Naive thymus-derived CD4-positive, alpha-beta T cell (primary cell): Measurements from ENCODE around the gene DCBLD1. TPM values are rescaled to one million over a fixed set of nuclear protein-coding genes. Genes with fewer than 3 reads are reported as not detected.
A peak's percentile ranks its signal among the peaks of the same experiment; 100 is the strongest.

Experiments used
- ATAC-seq: fragments of 150-1000 bp; cut with Tn5 transposase; 2 replicates; pipeline ENCODE4 v1.10.0; 2021; ENCODE audit warnings: mild to moderate bottlenecking, moderate library complexity
- CTCF ChIA-PET: fragments of 350-600 bp; sonication (Branson Sonifier 250); formaldehyde crosslinking; loops from one replicate; lab custom pipeline; 2021; ENCODE audit warnings: antibody characterized with exemption; lab: Charles Lee
- POLR2A ChIA-PET: fragments of 350-600 bp; sonication (Branson Sonifier 250); formaldehyde crosslinking; loops from one replicate; lab custom pipeline; 2021; ENCODE audit warnings: antibody characterized with exemption, inconsistent platforms; lab: Charles Lee
- DNase-seq, 9 donors: peaks; one replicate each; pipeline versions ENCODE4 v3.0.0 to v3.0.0-alpha.2; 2020 to 2022; ENCODE audit warnings: mixed read lengths in 1 of 9
- H3K27ac ChIP-seq: one replicate; pipeline ENCODE4 v1.7.0; 2013; ENCODE audit warnings: mild to moderate bottlenecking, low read depth, low read length, moderate library complexity
- H3K27me3 ChIP-seq, 2 donors: one replicate each; pipeline ENCODE4 v1.7.0; 2013; ENCODE audit warnings: low read length in 2 of 2, mild to moderate bottlenecking in 2 of 2, moderate library complexity in 2 of 2; ENCODE audit not compliant: control insufficient read depth in 2 of 2, insufficient read depth in 2 of 2
- H3K36me3 ChIP-seq, 3 experiments: 1 replicate in 2 of 3; 2 replicates in 1 of 3; pipeline ENCODE4 v1.7.0; 2013; ENCODE audit warnings: low read length in 3 of 3, mild to moderate bottlenecking in 3 of 3, moderate library complexity in 1 of 3; ENCODE audit not compliant: insufficient read depth in 3 of 3, control insufficient read depth in 2 of 3
- H3K4me1 ChIP-seq, 2 donors: one replicate each; pipeline ENCODE4 v1.7.0; 2013; ENCODE audit warnings: low read length in 2 of 2, mild to moderate bottlenecking in 2 of 2, moderate library complexity in 1 of 2; ENCODE audit not compliant: control insufficient read depth in 2 of 2, insufficient read depth in 2 of 2
- H3K4me3 ChIP-seq: 2 replicates; pipeline ENCODE4 v1.7.0; 2013; ENCODE audit warnings: mild to moderate bottlenecking, low read length
- H3K9me3 ChIP-seq, 3 experiments: 1 replicate in 2 of 3; 2 replicates in 1 of 3; pipeline ENCODE4 v1.7.0; 2013; ENCODE audit warnings: low read length in 3 of 3; ENCODE audit not compliant: control insufficient read depth in 2 of 3
- H3K27ac Mint-ChIP-seq, 9 donors: one replicate each; pipeline ENCODE4 v1.8.0; 2020 to 2022; ENCODE audit warnings: mixed read lengths in 9 of 9, mild to moderate bottlenecking in 8 of 9, moderate library complexity in 5 of 9, inconsistent platforms in 2 of 9
- H3K27me3 Mint-ChIP-seq, 5 donors: one replicate each; pipeline ENCODE4 v1.8.0; 2021 to 2022; ENCODE audit warnings: mixed read lengths in 5 of 5, mild to moderate bottlenecking in 1 of 5
- H3K36me3 Mint-ChIP-seq, 5 donors: one replicate each; pipeline ENCODE4 v1.8.0; 2020 to 2022; ENCODE audit warnings: mixed read lengths in 5 of 5, mild to moderate bottlenecking in 3 of 5, inconsistent platforms in 1 of 5
- H3K4me1 Mint-ChIP-seq, 7 donors: one replicate each; pipeline ENCODE4 v1.8.0; 2020 to 2022; ENCODE audit warnings: mixed read lengths in 7 of 7, mild to moderate bottlenecking in 3 of 7, inconsistent platforms in 1 of 7
- H3K4me3 Mint-ChIP-seq, 10 donors: one replicate each; pipeline ENCODE4 v1.8.0; 2020 to 2022; ENCODE audit warnings: mild to moderate bottlenecking in 10 of 10, mixed read lengths in 10 of 10, moderate library complexity in 6 of 10, inconsistent platforms in 2 of 10
- H3K9me3 Mint-ChIP-seq, 11 donors: one replicate each; pipeline ENCODE4 v1.8.0; 2020 to 2022; ENCODE audit warnings: mixed read lengths in 11 of 11, mild to moderate bottlenecking in 4 of 11, inconsistent platforms in 1 of 11, moderate library complexity in 1 of 11
- intact Hi-C, 2 donors: fragments of 100-400 bp; cut with micrococcal nuclease; formaldehyde crosslinking; loops; one replicate each; pipeline ENCODE4 v1.15.1; 2023
- polyA plus RNA-seq, 2 donors: library from polyadenylated mRNA; unstranded; fragments of 300-500 nt; fragmentation: Illumina TruSeq; gene quantifications; one replicate each; pipeline ENCODE4 v1.2.3, GENCODE V29; 2021
- total RNA-seq, 6 experiments: library from RNA in 5 of 6; stranded (reverse) in 5 of 6; gene quantifications; 1 replicate in 5 of 6; 2 replicates in 1 of 6; pipeline ENCODE4 v1.2.3 and lab custom pipeline; 2021 to 2026

The DCBLD1 gene
- total and polyA plus RNA-seq, 7 experiments from 2014 or later, result 1.2 to 7.6 (median 4.4) TPM

- no peak for DNase-seq
- Mint-ChIP-seq H3K9me3 (no peaks in the 10 kb centered on the region), H3K4me1 (peaks cover 28 to 44% (median 41%) of the 10 kb centered on the region in 7 donors), H3K27ac (peak overlapping the region in 8 of 9 donors; percentile 18 to 89 (median 54)), H3K36me3 (no peaks in the 10 kb centered on the region), H3K4me3 (peak overlapping the region; percentile 43 to 90 (median 78)), H3K27me3 (peaks cover 0 to 9% (median 0%) of the 10 kb centered on the region in 5 donors)
- ATAC-seq, result no peak
- CTCF ChIA-PET, result no interaction called here
- Histone ChIP-seq H3K27ac (no peak overlapping the region), H3K36me3 (no peaks in the 10 kb centered on the region), H3K9me3 (no peaks in the 10 kb centered on the region), H3K4me3 (no peak overlapping the region), H3K4me1 (peaks cover 18 to 37% of the 10 kb centered on the region in 2 donors), H3K27me3 (no peaks in the 10 kb centered on the region)
- intact Hi-C loops, result loop anchor here in 1 of 2 donors (5.0 kb wide), 1 partner anchor 1346 kb away; the partner anchor contains the start of gene ASF1A
- POLR2A ChIA-PET, result interaction anchor here (0.6 kb wide), 1 partner anchor 56 kb away, joined by 3 read pairs; no protein-coding TSS in a partner anchor
These were observed 64.2 kb downstream of the DCBLD1 start for GRCh38 chr6:117546674-117547073.

DNA sequence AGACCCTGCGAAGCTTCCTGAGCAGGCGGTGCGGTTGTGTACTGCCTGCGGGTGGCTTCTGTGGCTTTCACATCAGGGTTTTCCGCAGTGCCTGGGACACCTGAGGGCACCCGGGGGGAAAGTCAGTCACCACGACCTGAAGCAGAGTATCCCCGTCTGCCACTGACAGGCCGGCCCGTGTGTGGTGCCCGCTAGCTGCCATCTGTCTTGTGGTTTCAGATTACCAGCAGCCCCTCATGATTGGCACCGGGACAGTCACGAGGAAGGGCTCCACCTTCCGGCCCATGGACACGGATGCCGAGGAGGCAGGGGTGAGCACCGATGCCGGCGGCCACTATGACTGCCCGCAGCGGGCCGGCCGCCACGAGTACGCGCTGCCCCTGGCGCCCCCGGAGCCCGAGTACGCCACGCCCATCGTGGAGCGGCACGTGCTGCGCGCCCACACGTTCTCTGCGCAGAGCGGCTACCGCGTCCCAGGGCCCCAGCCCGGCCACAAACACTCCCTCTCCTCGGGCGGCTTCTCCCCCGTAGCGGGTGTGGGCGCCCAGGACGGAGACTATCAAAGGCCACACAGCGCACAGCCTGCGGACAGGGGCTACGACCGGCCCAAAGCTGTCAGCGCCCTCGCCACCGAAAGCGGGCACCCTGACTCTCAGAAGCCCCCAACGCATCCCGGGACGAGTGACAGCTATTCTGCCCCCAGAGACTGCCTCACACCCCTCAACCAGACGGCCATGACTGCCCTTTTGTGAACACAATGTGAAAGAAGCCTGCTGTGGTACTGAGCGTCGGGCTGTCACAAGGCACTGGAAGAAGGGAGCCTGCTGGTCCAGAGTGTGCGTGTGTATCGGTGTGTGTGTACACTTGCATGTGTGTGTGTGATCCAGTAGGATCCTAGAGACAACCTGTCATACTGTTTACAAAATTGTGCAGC, 65.5 kb downstream of the DCBLD1 start:
- DNase-seq (peak; percentile 20 to 57 (median 37)), ATAC-seq (peak; percentile 60)
- peaks cover 18 to 37% of the 10 kb centered on the region in 2 donors for H3K4me1 ChIP-seq
- peak overlapping the region; percentile 45 for H3K27ac ChIP-seq
- H3K36me3 ChIP-seq, result no peaks in the 10 kb centered on the region
- peak overlapping the region; percentile 81 to 90 (median 86) for H3K4me3 Mint-ChIP-seq
- ChIA-PET CTCF (interaction anchor here (0.7 to 4.0 kb wide), 5 partner anchors 11 to 98 kb away, joined by 3 to 18 read pairs (median 3); no protein-coding TSS in a partner anchor), POLR2A (interaction anchor here (0.7 to 3.6 kb wide), 5 partner anchors 20 to 70 kb away, joined by 3 to 27 read pairs (median 5); partner anchors contain the start of gene GOPC)
- H3K27ac Mint-ChIP-seq, result peak overlapping the region; percentile 79 to 95 (median 87)
- no peaks in the 10 kb centered on the region for H3K36me3 Mint-ChIP-seq
- H3K27me3 Mint-ChIP-seq, result peaks cover 0 to 9% (median 0%) of the 10 kb centered on the region in 5 donors
- intact Hi-C loops, result loop anchor here in 1 of 2 donors (1.0 to 5.0 kb wide), 3 partner anchors 66 to 1344 kb away; partner anchors contain the start of genes ASF1A, DCBLD1 and NUS1
- peak overlapping the region; percentile 75 for H3K4me3 ChIP-seq
- peaks cover 28 to 44% (median 41%) of the 10 kb centered on the region in 7 donors for H3K4me1 Mint-ChIP-seq
- no peaks in the 10 kb centered on the region for H3K9me3 ChIP-seq
- no peaks in the 10 kb centered on the region for H3K27me3 ChIP-seq
- no peaks in the 10 kb centered on the region for H3K9me3 Mint-ChIP-seq

GRCh38 chr6:117548797-117549301, 66.4 kb downstream of the DCBLD1 start:
- Histone ChIP-seq H3K4me1 (peaks cover 18 to 37% of the 10 kb centered on the region in 2 donors), H3K27me3 (no peaks in the 10 kb centered on the region), H3K4me3 (peak overlapping the region; percentile 75), H3K9me3 (no peaks in the 10 kb centered on the region), H3K27ac (peak overlapping the region; percentile 45), H3K36me3 (no peaks in the 10 kb centered on the region)
- DNase-seq (peak in 7 of 9 donors; percentile 22 to 50 (median 31)), ATAC-seq (peak; percentile 65)
- Mint-ChIP-seq H3K36me3 (no peaks in the 10 kb centered on the region), H3K4me3 (peak overlapping the region; percentile 81 to 90 (median 86)), H3K27me3 (peaks cover 0 to 9% (median 0%) of the 10 kb centered on the region in 5 donors), H3K9me3 (no peaks in the 10 kb centered on the region), H3K4me1 (peaks cover 28 to 44% (median 41%) of the 10 kb centered on the region in 7 donors), H3K27ac (peak overlapping the region; percentile 79 to 95 (median 85))
- ChIA-PET POLR2A (interaction anchor here (0.7 to 3.6 kb wide), 4 partner anchors 53 to 71 kb away, joined by 4 to 27 read pairs (median 7); partner anchors contain the start of gene GOPC), CTCF (interaction anchor here (0.9 to 4.0 kb wide), 4 partner anchors 11 to 70 kb away, joined by 3 to 18 read pairs (median 4); no protein-coding TSS in a partner anchor)
- intact Hi-C loops, result loop anchor here (1.0 to 5.0 kb wide), 4 partner anchors 53 to 1343 kb away; partner anchors contain the start of genes DCBLD1 (in 2 of the 2), GOPC (in 2 of the 2), NUS1 (in 2 of the 2) and ASF1A (in 1 of the 2)

- peaks cover 28 to 44% (median 41%) of the 10 kb centered on the region in 7 donors for H3K4me1 Mint-ChIP-seq
- H3K27ac Mint-ChIP-seq, result peak overlapping the region; percentile 79 to 92 (median 85)
- no peaks in the 10 kb centered on the region for H3K9me3 Mint-ChIP-seq
- POLR2A ChIA-PET, result interaction anchor here (2.1 to 3.6 kb wide), 2 partner anchors 53 to 68 kb away, joined by 9 to 27 read pairs; partner anchors contain the start of gene GOPC
- no peak for DNase-seq
- ATAC-seq, result peak; percentile 32
- H3K36me3 Mint-ChIP-seq, result no peaks in the 10 kb centered on the region
- Histone ChIP-seq H3K4me3 (peak overlapping the region; percentile 75), H3K4me1 (peaks cover 18 to 37% of the 10 kb centered on the region in 2 donors), H3K9me3 (no peaks in the 10 kb centered on the region), H3K27me3 (no peaks in the 10 kb centered on the region), H3K36me3 (no peaks in the 10 kb centered on the region), H3K27ac (no peak overlapping the region)
- H3K27me3 Mint-ChIP-seq, result peaks cover 0 to 9% (median 0%) of the 10 kb centered on the region in 5 donors
- H3K4me3 Mint-ChIP-seq, result peak overlapping the region; percentile 81 to 90 (median 86)
- CTCF ChIA-PET, result interaction anchor here (1.0 to 4.0 kb wide), 4 partner anchors 10 to 71 kb away, joined by 3 to 18 read pairs (median 4); no protein-coding TSS in a partner anchor
- intact Hi-C loops, result loop anchor here (1.0 to 10.0 kb wide), 5 partner anchors 53 to 1343 kb away; partner anchors contain the start of genes GOPC (in 2 of the 2), ASF1A (in 1 of the 2), DCBLD1 (in 1 of the 2) and NUS1 (in 1 of the 2)
These were observed 67.1 kb downstream of the DCBLD1 start for GRCh38 chr6:117549611-117550010.

- intact Hi-C loops, result loop anchor here in 1 of 2 donors (10.0 kb wide), 1 partner anchor 1005 kb away; no protein-coding TSS in a partner anchor
- Histone ChIP-seq H3K4me3 (peak overlapping the region; percentile 75), H3K27me3 (no peaks in the 10 kb centered on the region), H3K27ac (no peak overlapping the region), H3K4me1 (peaks cover 18 to 37% of the 10 kb centered on the region in 2 donors), H3K36me3 (no peaks in the 10 kb centered on the region), H3K9me3 (no peaks in the 10 kb centered on the region)
- peak overlapping the region in 8 of 10 donors; percentile 1 to 90 (median 86) for H3K4me3 Mint-ChIP-seq
- H3K27me3 Mint-ChIP-seq, result peaks cover 0 to 9% (median 0%) of the 10 kb centered on the region in 5 donors
- peak overlapping the region; percentile 72 to 92 (median 83) for H3K27ac Mint-ChIP-seq
- H3K4me1 Mint-ChIP-seq, result peaks cover 29 to 44% (median 41%) of the 10 kb centered on the region in 7 donors
- ATAC-seq, result no peak
- ChIA-PET POLR2A (interaction anchor here (1.5 to 3.6 kb wide), 3 partner anchors 10 to 69 kb away, joined by 3 to 27 read pairs (median 9); partner anchors contain the start of gene GOPC), CTCF (interaction anchor here (0.7 to 4.0 kb wide), 5 partner anchors 12 to 101 kb away, joined by 3 to 22 read pairs (median 4); no protein-coding TSS in a partner anchor)
- no peak for DNase-seq
- no peaks in the 10 kb centered on the region for H3K9me3 Mint-ChIP-seq
- H3K36me3 Mint-ChIP-seq, result no peaks in the 10 kb centered on the region
These were observed 67.7 kb downstream of the DCBLD1 start for GRCh38 chr6:117550078-117550600.
